ENCODE results near the gene PRDM16. TPM values are rescaled to one million over a fixed set of nuclear protein-coding genes. Genes with fewer than 3 reads are reported as not detected.

The PRDM16 gene
- total RNA-seq, 2 experiments from 2014 or later: not detected

DNA sequence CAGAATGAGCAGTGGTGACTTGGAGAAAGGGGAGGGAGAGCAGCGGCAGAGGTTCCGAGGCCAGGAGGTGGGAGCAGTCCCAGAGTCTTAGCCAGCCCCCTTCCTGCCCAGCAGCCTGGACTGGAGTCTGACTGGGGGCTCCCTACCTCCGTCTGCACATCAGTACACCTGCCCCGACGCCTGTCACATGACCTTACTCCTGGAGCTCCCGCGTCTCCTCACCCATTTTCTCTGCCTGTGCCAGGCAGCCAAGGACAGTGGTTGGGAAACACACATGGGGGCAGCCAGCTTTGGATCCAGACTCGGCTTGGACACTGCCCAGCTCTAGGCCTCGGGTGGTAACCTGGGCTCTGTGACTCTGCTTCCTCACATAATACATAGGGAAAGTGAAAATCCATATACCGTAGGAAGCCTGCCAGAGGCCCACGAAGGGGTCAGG is 30.9 kb upstream of the PRDM16 start:
- Histone ChIP-seq H3K36me3 (ENCODE audit: insufficient read depth, low read length) (no peaks in the 10 kb centered on the region), H3K9me3 (ENCODE audit: low read length) (no peaks in the 10 kb centered on the region), H3K79me2 (ENCODE audit: insufficient read depth, low read depth, low read length) (no peaks in the 10 kb centered on the region), H3K4me1 (ENCODE audit: insufficient read depth, low read length, poor library complexity, severe bottlenecking) (peaks cover 7% of the 10 kb centered on the region), H4K20me1 (ENCODE audit: insufficient read depth, low read length) (no peaks in the 10 kb centered on the region; the same call in 1 of the 2 replicates), H2AFZ (ENCODE audit: low read length) (no peak overlapping the region), H3K4me3 (ENCODE audit: low read depth, low read length, poor library complexity, severe bottlenecking) (no peak overlapping the region), H3K27ac (ENCODE audit: low read depth, low read length, poor library complexity, severe bottlenecking) (no peak overlapping the region), H3K4me2 (ENCODE audit: low read length) (no peak overlapping the region), H3K9me2 (ENCODE audit: insufficient read depth, low read length) (no peaks in the 10 kb centered on the region)
- POLR2A ChIA-PET: no interaction called here
- no peak for TF ChIP-seq EZH2phosphoT487 (IDR thresholded peaks at IDR 0.05; ENCODE audit: borderline replicate concordance, low read depth, low read length)
- TF ChIP-seq, protein P1, sequence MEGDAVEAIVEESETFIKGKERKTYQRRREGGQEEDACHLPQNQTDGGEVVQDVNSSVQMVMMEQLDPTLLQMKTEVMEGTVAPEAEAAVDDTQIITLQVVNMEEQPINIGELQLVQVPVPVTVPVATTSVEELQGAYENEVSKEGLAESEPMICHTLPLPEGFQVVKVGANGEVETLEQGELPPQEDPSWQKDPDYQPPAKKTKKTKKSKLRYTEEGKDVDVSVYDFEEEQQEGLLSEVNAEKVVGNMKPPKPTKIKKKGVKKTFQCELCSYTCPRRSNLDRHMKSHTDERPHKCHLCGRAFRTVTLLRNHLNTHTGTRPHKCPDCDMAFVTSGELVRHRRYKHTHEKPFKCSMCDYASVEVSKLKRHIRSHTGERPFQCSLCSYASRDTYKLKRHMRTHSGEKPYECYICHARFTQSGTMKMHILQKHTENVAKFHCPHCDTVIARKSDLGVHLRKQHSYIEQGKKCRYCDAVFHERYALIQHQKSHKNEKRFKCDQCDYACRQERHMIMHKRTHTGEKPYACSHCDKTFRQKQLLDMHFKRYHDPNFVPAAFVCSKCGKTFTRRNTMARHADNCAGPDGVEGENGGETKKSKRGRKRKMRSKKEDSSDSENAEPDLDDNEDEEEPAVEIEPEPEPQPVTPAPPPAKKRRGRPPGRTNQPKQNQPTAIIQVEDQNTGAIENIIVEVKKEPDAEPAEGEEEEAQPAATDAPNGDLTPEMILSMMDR (conservative IDR thresholded peaks at IDR 0.05; ENCODE audit: low read length): no peak
- CTCF ChIA-PET (ENCODE audit: unreplicated experiment): no interaction called here
- intact Hi-C loops (cut with micrococcal nuclease; ENCODE audit: unreplicated experiment): no loop called here
- BruUV-seq (replicated peaks): no TSS peak
- DNase-seq (ENCODE audit: low spot score): no peak

DNA sequence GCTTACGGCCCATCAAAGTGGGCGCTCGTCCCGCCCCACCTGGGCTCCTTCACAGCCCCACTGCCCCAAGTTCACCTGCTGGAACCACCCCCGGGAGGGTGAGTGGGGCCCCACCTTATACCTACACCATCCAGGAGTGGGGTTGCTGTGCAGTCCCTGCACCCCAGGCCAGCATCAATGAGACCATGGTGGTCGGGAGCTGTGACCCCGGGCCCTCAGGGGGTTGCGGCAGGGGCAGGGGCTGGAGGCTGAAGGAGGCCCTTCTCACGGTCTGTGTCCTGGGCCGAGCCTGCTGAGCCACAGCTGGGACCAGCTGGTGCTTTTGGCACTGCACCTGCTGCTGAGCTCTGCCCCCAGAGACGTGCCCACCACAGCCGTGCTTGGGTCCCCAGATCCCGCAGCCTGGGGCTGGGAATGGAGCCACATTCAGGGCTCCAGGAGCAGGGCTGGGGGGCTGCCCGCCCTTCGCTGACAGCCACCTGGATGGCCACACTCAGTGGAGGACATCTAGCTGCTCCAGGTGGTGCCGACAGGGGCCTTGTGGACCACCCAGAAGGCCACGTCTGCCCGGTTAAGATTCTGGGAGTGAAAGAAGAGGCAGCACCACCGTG is 30.3 kb upstream of the PRDM16 start:
- ChIA-PET POLR2A (no interaction called here), CTCF (ENCODE audit: unreplicated experiment) (no interaction called here)
- Histone ChIP-seq H3K36me3 (ENCODE audit: insufficient read depth, low read length) (no peaks in the 10 kb centered on the region), H3K27ac (ENCODE audit: low read depth, low read length, poor library complexity, severe bottlenecking) (no peak overlapping the region), H3K4me1 (ENCODE audit: insufficient read depth, low read length, poor library complexity, severe bottlenecking) (peaks cover 7% of the 10 kb centered on the region), H2AFZ (ENCODE audit: low read length) (no peak overlapping the region), H3K79me2 (ENCODE audit: insufficient read depth, low read depth, low read length) (no peaks in the 10 kb centered on the region), H3K9me3 (ENCODE audit: low read length) (no peaks in the 10 kb centered on the region), H4K20me1 (ENCODE audit: insufficient read depth, low read length) (no peaks in the 10 kb centered on the region; the same call in 1 of the 2 replicates), H3K9me2 (ENCODE audit: insufficient read depth, low read length) (no peaks in the 10 kb centered on the region), H3K4me3 (ENCODE audit: low read depth, low read length, poor library complexity, severe bottlenecking) (no peak overlapping the region), H3K4me2 (ENCODE audit: low read length) (no peak overlapping the region)
- DNase-seq (ENCODE audit: low spot score): no peak
- BruUV-seq (replicated peaks): no TSS peak
- TF ChIP-seq, protein P1 (conservative IDR thresholded peaks at IDR 0.05; ENCODE audit: low read length): no peak
- TF ChIP-seq EZH2phosphoT487 (IDR thresholded peaks at IDR 0.05; ENCODE audit: borderline replicate concordance, low read depth, low read length): no peak
- intact Hi-C loops (cut with micrococcal nuclease; ENCODE audit: unreplicated experiment): no loop called here

DNA sequence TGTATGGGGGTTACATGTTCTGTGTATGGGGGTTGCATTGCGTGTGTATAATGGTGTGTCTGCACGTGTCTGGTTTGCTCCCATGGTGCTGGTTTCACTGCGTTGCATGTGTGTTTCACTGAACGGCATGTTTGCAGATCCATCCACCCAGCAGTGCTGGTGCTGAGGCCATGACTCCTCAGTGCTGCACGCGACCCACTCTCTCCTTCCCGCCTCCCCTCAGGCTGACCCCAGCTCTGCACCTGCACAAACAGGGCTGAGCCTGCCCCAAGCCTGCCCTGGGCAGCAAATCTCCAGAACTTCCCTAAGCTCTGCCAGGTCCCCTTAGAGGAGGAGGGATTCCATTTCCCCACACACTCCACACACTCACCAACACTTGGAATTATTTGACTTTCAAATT is 29.0 kb upstream of the PRDM16 start:
- no TSS peak for BruUV-seq (replicated peaks)
- TF ChIP-seq, protein P1 (conservative IDR thresholded peaks at IDR 0.05; ENCODE audit: low read length): no peak
- no peak for TF ChIP-seq EZH2phosphoT487 (IDR thresholded peaks at IDR 0.05; ENCODE audit: borderline replicate concordance, low read depth, low read length)
- intact Hi-C loops (cut with micrococcal nuclease; ENCODE audit: unreplicated experiment): no loop called here
- Histone ChIP-seq H3K27ac (ENCODE audit: low read depth, low read length, poor library complexity, severe bottlenecking) (no peak overlapping the region), H3K4me2 (ENCODE audit: low read length) (no peak overlapping the region), H3K4me1 (ENCODE audit: insufficient read depth, low read length, poor library complexity, severe bottlenecking) (peaks cover 7% of the 10 kb centered on the region), H4K20me1 (ENCODE audit: insufficient read depth, low read length) (no peaks in the 10 kb centered on the region), H2AFZ (ENCODE audit: low read length) (no peak overlapping the region), H3K9me2 (ENCODE audit: insufficient read depth, low read length) (no peaks in the 10 kb centered on the region), H3K36me3 (ENCODE audit: insufficient read depth, low read length) (no peaks in the 10 kb centered on the region), H3K79me2 (ENCODE audit: insufficient read depth, low read depth, low read length) (no peaks in the 10 kb centered on the region), H3K9me3 (ENCODE audit: low read length) (no peaks in the 10 kb centered on the region), H3K4me3 (ENCODE audit: low read depth, low read length, poor library complexity, severe bottlenecking) (no peak overlapping the region)
- ChIA-PET CTCF (ENCODE audit: unreplicated experiment) (no interaction called here), POLR2A (no interaction called here)
- DNase-seq (ENCODE audit: low spot score): no peak
